Measurements from ENCODE around the gene UQCR10.
A peak's percentile ranks its signal among the peaks of the same experiment; 100 is the strongest.

UQCR10 gene

GRCh38 chr22:29790061-29790460, 22.9 kb downstream of the UQCR10 start:
- in situ Hi-C loops (cut with MboI; ENCODE audit: low sequenced_read_pairs, unreplicated experiment): no loop called here

GRCh38 chr22:29793396-29793795, 26.2 kb downstream of the UQCR10 start:
- in situ Hi-C loops (cut with MboI; ENCODE audit: low sequenced_read_pairs, unreplicated experiment): no loop called here
- TF ChIP-seq CTCF (IDR thresholded peaks at IDR 0.05; ENCODE audit: borderline replicate concordance, control extremely low read depth, extremely low read depth, insufficient read depth, missing control alignments): no peak
- no peak for DNase-seq (ENCODE audit: low spot score)

More at GRCh38 chr22:29790061-29790460, 22.9 kb downstream of the UQCR10 start:
- no peak for TF ChIP-seq CTCF (IDR thresholded peaks at IDR 0.05; ENCODE audit: borderline replicate concordance, control extremely low read depth, extremely low read depth, insufficient read depth, missing control alignments)
- no peak for DNase-seq (ENCODE audit: low spot score)

GRCh38 chr22:29795663-29796062, 28.5 kb downstream of the UQCR10 start:
- in situ Hi-C loops (cut with MboI; ENCODE audit: low sequenced_read_pairs, unreplicated experiment): no loop called here
- no peak for TF ChIP-seq CTCF (IDR thresholded peaks at IDR 0.05; ENCODE audit: borderline replicate concordance, control extremely low read depth, extremely low read depth, insufficient read depth, missing control alignments)
- DNase-seq (ENCODE audit: low spot score): no peak

DNA sequence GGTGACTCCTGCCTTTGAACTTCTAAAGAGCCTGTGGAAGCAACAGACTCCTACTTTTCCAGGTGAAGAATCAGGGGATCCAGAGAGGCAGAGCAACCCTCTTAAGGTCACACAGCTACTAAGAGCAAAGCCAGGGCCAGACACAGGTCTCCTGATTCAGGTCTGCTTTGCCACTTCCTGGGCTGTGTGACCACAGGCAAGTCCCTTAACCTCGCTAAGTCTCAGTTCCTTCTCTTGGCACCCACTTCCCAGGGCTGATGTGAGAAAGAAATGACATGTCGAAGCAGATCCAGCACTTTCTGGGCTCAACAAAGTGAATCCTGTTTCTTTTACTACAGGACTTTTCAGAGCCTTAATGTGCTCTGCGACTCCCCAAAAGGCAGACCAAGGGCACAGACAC, 30.2 kb downstream of the UQCR10 start:
- in situ Hi-C loops (cut with MboI; ENCODE audit: low sequenced_read_pairs, unreplicated experiment): no loop called here
- TF ChIP-seq CTCF (IDR thresholded peaks at IDR 0.05; ENCODE audit: borderline replicate concordance, control extremely low read depth, extremely low read depth, insufficient read depth, missing control alignments): no peak

GRCh38 chr22:29798318-29798717, 31.1 kb downstream of the UQCR10 start:
- TF ChIP-seq CTCF (IDR thresholded peaks at IDR 0.05; ENCODE audit: borderline replicate concordance, control extremely low read depth, extremely low read depth, insufficient read depth, missing control alignments): no peak
- DNase-seq (ENCODE audit: low spot score): peak; percentile 56

More for the DNA sequence above, 30.2 kb downstream of the UQCR10 start:
- DNase-seq (ENCODE audit: low spot score): peak; percentile 67

DNA sequence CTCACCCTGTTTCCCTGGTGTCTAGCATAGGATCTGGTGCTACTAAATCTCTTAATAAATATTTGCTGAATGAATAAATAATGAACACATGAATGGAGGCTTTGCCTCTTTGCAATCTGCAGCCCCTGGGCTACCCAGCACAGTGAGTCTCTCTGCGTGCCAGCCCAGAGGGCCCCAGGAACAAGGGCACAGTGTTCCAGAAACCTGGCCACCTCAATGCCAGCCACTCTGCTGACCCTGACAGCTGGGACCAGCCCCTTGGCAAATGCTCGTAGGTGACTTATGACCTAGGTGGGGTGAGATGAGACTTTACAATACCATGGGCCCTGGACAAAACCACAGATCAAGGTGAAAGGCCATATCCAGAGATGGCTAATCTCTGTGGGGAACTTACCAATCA, 31.6 kb downstream of the UQCR10 start:
- no peak for TF ChIP-seq CTCF (IDR thresholded peaks at IDR 0.05; ENCODE audit: borderline replicate concordance, control extremely low read depth, extremely low read depth, insufficient read depth, missing control alignments)
- no peak for DNase-seq (ENCODE audit: low spot score)
- in situ Hi-C loops (cut with MboI; ENCODE audit: low sequenced_read_pairs, unreplicated experiment): no loop called here

More at GRCh38 chr22:29798318-29798717, 31.1 kb downstream of the UQCR10 start:
- in situ Hi-C loops (cut with MboI; ENCODE audit: low sequenced_read_pairs, unreplicated experiment): no loop called here

Data from GM13976 (cell line).